Neural cell (in vitro differentiated cells): ENCODE results near the gene LDLRAD3. TPM values are rescaled to one million over a fixed set of nuclear protein-coding genes. Genes with fewer than 3 reads are reported as not detected.

ENCODE experiments used
- H2AFZ ChIP-seq: fragments of 200-600, 300-800 bp; sonication (generic), shearing (Covaris generic); 2 replicates; pipeline ENCODE4 v1.6.0; 2014; ENCODE audit warnings: low read depth, mild to moderate bottlenecking, antibody characterized with exemption, low read length, moderate library complexity
- H3F3A ChIP-seq: fragments of 200-600 bp; shearing (Covaris generic); 2 replicates; pipeline ENCODE4 v1.6.1; 2016; ENCODE audit warnings: mild to moderate bottlenecking, moderate library complexity, mixed read lengths, antibody characterized with exemption, low read length; ENCODE audit not compliant: insufficient read depth, poor library complexity, severe bottlenecking
- H3K27ac ChIP-seq: fragments of 200-600, 300-800 bp; sonication (generic), shearing (Covaris generic); 2 replicates; pipeline ENCODE4 v1.5.1; 2014; ENCODE audit warnings: mild to moderate bottlenecking, low read length, moderate library complexity
- H3K27me3 ChIP-seq: fragments of 300-800, 200-600 bp; sonication (generic), shearing (Covaris generic); 2 replicates; pipeline ENCODE4 v1.6.0; 2014; ENCODE audit warnings: mild to moderate bottlenecking, low read depth, low read length, moderate library complexity; ENCODE audit not compliant: insufficient read depth
- H3K36me3 ChIP-seq: fragments of 300-800, 200-600 bp; sonication (generic), shearing (Covaris generic); 2 replicates; pipeline ENCODE4 v1.5.1; 2014; ENCODE audit warnings: mild to moderate bottlenecking, antibody characterized with exemption, low read length, moderate library complexity; ENCODE audit not compliant: insufficient read depth
- H3K4me2 ChIP-seq: fragments of 300-800, 200-600 bp; sonication (generic), shearing (Covaris generic); 2 replicates; pipeline ENCODE4 v1.6.0; 2014; ENCODE audit warnings: mild to moderate bottlenecking, low read length
- H3K4me3 ChIP-seq: fragments of 300-800, 200-600 bp; sonication (generic), shearing (Covaris generic); 2 replicates; pipeline ENCODE4 v1.5.1; 2014; ENCODE audit warnings: mild to moderate bottlenecking, low read length, moderate library complexity
- H3K79me2 ChIP-seq: fragments of 200-600 bp; shearing (Covaris generic); replicated peaks from 2 replicates; pipeline ENCODE4 v1.6.0; 2014; ENCODE audit warnings: mild to moderate bottlenecking, low read length, moderate library complexity; ENCODE audit not compliant: insufficient read depth
- H3K9ac ChIP-seq: fragments of 300-800, 200-600 bp; sonication (generic), shearing (Covaris generic); 2 replicates; pipeline ENCODE4 v1.6.1; 2016; ENCODE audit warnings: mild to moderate bottlenecking, low read length, mixed read lengths
- H3K9me2 ChIP-seq: fragments of 200-600 bp; shearing (Covaris generic); 2 replicates; pipeline ENCODE4 v1.6.1; 2016; ENCODE audit warnings: mild to moderate bottlenecking, low read length, mixed read lengths; ENCODE audit not compliant: insufficient read depth
- H3K9me3 ChIP-seq: fragments of 200-600, 300-800 bp; sonication (generic), shearing (Covaris generic); 2 replicates; pipeline ENCODE4 v1.6.1; 2016; ENCODE audit warnings: mild to moderate bottlenecking, mixed run types, low read length, moderate library complexity, mixed read lengths
- H4K20me1 ChIP-seq: fragments of 200-600 bp; shearing (Covaris generic); 2 replicates; pipeline ENCODE4 v1.6.1; 2016; ENCODE audit warnings: mild to moderate bottlenecking, mixed run types; ENCODE audit not compliant: insufficient read depth
- EP300 ChIP-seq: fragments of 450-650 bp; conservative IDR thresholded peaks from 2 replicates; pipeline ENCODE4 v1.6.1; 2014; ENCODE audit warnings: antibody characterized with exemption, mild to moderate bottlenecking, moderate library complexity; ENCODE audit not compliant: poor library complexity, severe bottlenecking
- EZH2 ChIP-seq: fragments of 200-600, 300-800 bp; shearing (Covaris generic), sonication (generic); IDR thresholded peaks from 2 replicates; pipeline ENCODE4 v1.6.1; 2014; ENCODE audit warnings: antibody characterized with exemption, low read length, borderline replicate concordance, mild to moderate bottlenecking; ENCODE audit not compliant: insufficient read depth, poor library complexity, severe bottlenecking
- MXI1 ChIP-seq: fragments of 450-650 bp; conservative IDR thresholded peaks from 2 replicates; pipeline ENCODE4 v1.6.1; 2014; ENCODE audit warnings: antibody characterized with exemption, mild to moderate bottlenecking; ENCODE audit not compliant: poor library complexity, severe bottlenecking
- POLR2AphosphoS5 ChIP-seq: IDR thresholded peaks from 2 replicates; pipeline ENCODE4 v1.6.1; 2012
- RAD21 ChIP-seq: fragments of 450-650 bp; conservative IDR thresholded peaks from 2 replicates; pipeline ENCODE4 v1.6.1; 2014; ENCODE audit warnings: antibody characterized with exemption, mild to moderate bottlenecking, moderate library complexity
- REST ChIP-seq: IDR thresholded peaks from 2 replicates; pipeline ENCODE4 v1.6.1; 2012; ENCODE audit warnings: borderline replicate concordance
- SMC3 ChIP-seq: fragments of 450-650 bp; conservative IDR thresholded peaks from 2 replicates; pipeline ENCODE4 v1.6.1; 2014; ENCODE audit warnings: antibody characterized with exemption, mild to moderate bottlenecking, moderate library complexity; ENCODE audit not compliant: poor library complexity
- TAF1 ChIP-seq: IDR thresholded peaks from 2 replicates; pipeline ENCODE4 v1.6.1; 2012; ENCODE audit warnings: low read depth
- polyA plus RNA-seq: library from polyadenylated mRNA; depleted of rRNA; stranded (reverse); fragments of >200 nt; gene quantifications from 2 replicates; pipeline ENCODE4 v1.2.3, GENCODE V29; 2014
- TF ChIP-seq, protein P1 (sequence below): fragments of 450-650 bp; IDR thresholded peaks from 2 replicates; pipeline ENCODE4 v1.5.1; 2014; ENCODE audit warnings: antibody characterized with exemption, mild to moderate bottlenecking, moderate library complexity; ENCODE audit not compliant: poor library complexity, severe bottlenecking

The LDLRAD3 gene
- polyA plus RNA-seq, 1 donor from 2014 or later: 3.5 TPM

GRCh38 chr11:36205536-36205935, 261.7 kb downstream of the LDLRAD3 start:
- Histone ChIP-seq H3K27ac (no peak overlapping the region), H3K79me2 (no peaks in the 10 kb centered on the region), H2AFZ (no peak overlapping the region), H4K20me1 (no peaks in the 10 kb centered on the region), H3K9me3 (no peaks in the 10 kb centered on the region), H3K4me2 (no peak overlapping the region), H3F3A (no peaks in the 10 kb centered on the region), H3K9ac (no peak overlapping the region), H3K27me3 (no peaks in the 10 kb centered on the region), H3K4me3 (no peak overlapping the region), H3K36me3 (no peaks in the 10 kb centered on the region), H3K9me2 (no peaks in the 10 kb centered on the region)
- TF ChIP-seq EP300 (no peak), REST (no peak), EZH2 (no peak), RAD21 (no peak), SMC3 (no peak), POLR2AphosphoS5 (no peak), MXI1 (no peak)

DNA sequence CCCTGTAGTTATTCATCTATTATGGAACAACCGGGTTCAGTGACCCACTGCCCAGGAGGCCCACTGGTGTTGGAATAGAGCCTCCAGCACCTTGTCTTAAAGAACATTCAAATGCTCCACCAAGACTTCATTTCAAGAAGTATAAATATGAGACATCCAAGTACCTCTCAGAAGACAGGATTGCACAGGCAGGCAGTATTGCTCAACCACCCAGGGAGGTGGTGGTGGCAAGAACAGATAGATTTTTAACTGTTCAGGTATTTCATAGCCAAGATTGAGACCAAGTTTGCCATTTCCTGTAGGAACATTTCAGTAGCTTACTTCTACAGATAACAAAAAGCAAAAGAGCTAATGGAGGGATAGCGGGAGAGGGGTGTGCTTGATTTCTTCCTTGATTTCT, 266.7 kb downstream of the LDLRAD3 start:
- Histone ChIP-seq H3K27me3 (no peaks in the 10 kb centered on the region), H3K79me2 (no peaks in the 10 kb centered on the region), H4K20me1 (no peaks in the 10 kb centered on the region), H3K9me3 (no peaks in the 10 kb centered on the region), H2AFZ (no peak overlapping the region), H3K9me2 (no peaks in the 10 kb centered on the region), H3F3A (no peaks in the 10 kb centered on the region), H3K9ac (no peak overlapping the region), H3K4me3 (no peak overlapping the region), H3K27ac (no peak overlapping the region), H3K4me2 (no peak overlapping the region), H3K36me3 (no peaks in the 10 kb centered on the region)
- TF ChIP-seq TAF1 (no peak), REST (no peak), EZH2 (no peak), RAD21 (no peak), MXI1 (no peak), POLR2AphosphoS5 (no peak), SMC3 (no peak)
- TF ChIP-seq, protein P1, sequence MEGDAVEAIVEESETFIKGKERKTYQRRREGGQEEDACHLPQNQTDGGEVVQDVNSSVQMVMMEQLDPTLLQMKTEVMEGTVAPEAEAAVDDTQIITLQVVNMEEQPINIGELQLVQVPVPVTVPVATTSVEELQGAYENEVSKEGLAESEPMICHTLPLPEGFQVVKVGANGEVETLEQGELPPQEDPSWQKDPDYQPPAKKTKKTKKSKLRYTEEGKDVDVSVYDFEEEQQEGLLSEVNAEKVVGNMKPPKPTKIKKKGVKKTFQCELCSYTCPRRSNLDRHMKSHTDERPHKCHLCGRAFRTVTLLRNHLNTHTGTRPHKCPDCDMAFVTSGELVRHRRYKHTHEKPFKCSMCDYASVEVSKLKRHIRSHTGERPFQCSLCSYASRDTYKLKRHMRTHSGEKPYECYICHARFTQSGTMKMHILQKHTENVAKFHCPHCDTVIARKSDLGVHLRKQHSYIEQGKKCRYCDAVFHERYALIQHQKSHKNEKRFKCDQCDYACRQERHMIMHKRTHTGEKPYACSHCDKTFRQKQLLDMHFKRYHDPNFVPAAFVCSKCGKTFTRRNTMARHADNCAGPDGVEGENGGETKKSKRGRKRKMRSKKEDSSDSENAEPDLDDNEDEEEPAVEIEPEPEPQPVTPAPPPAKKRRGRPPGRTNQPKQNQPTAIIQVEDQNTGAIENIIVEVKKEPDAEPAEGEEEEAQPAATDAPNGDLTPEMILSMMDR: no peak
